NCI-H526 (cell line): ENCODE data around the gene PTRH1.

Experiments used
- DNase-seq, 2 experiments: peaks; one replicate each; lab custom pipeline; 2025; lab: John Stamatoyannopoulos, UW

Gene PTRH1

GRCh38 chr9:127697575-127697974 is 17.9 kb downstream of the PTRH1 start:
- no peak for DNase-seq

DNA sequence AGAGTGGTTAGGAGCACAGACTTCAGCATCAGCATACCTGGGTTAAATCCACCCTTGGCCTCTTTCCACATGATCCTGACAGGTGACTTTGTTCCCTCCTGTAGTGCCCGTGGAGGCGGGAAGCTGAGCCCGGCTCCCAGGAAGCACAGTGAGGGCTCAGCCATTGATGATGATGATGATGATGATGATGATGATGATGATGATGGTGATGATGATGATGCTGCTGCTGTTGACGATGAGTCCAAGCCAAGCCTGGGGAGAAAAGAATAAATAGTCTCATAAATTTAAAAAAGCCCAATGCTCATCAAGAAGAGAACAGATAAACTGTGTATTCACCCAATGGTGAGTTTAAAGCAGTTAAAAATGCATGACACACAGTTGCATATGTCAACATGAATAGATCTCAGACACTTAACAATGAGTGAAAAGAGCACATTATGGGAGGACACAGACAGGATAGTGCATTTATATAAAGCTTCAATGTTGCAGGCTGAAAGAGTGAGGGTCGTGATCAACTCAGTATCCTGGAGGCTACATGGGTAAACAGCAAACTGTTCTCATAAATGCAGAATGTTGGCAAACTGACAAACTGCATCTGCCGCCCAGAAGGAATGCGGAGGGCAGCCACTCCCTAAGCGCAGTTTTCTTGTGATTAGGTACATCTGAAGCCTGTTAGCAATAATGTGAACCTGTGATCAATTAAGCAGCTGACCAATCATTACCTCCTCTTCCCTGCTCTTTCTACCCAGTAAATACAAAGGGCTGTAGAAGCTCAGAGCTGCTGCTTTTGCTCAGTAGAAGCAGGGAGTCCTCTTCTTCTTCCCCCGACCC is 20.4 kb downstream of the PTRH1 start:
- no peak for DNase-seq

DNA sequence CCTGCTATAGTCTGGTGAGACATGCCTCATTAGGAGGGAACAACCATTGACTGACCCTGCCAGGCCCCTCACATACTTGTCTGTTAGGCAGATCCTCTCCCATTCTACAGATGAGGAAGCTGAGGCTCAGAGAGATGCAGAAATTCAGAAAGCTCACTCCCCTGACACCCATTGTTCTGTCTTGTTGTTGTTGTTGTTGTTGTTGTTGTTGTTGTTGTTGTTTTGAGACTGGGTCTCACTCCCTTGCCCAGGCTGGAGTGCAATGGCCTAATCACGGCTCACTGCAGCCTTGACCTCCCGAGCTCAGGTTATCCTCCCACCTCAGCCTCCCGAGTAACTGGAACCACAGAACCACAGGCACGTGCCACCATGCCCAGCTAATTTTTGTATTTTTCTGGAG is 21.8 kb downstream of the PTRH1 start:
- DNase-seq: no peak

GRCh38 chr9:127693143-127693542 is 22.3 kb downstream of the PTRH1 start:
- DNase-seq: no peak

DNA sequence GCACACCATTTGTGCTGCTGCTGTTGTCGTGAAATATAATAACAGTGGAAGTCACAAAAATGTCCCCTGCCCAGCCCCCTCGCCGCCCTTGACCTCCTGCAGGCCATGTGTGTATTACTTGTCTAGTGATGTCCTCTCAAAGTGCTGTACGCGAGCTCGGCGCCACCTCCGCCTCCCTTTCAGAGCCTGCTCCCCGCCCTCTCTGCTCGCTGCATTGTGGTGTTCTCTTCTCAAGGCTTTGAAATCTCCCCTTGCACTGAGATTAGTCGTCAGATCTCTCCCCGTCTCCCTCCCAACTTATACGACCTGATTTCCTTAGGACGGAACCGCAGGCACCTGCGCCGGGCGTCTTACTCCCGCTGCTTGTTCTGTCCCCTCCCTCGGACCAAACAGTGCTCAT is 23.4 kb downstream of the PTRH1 start:
- DNase-seq: no peak

DNA sequence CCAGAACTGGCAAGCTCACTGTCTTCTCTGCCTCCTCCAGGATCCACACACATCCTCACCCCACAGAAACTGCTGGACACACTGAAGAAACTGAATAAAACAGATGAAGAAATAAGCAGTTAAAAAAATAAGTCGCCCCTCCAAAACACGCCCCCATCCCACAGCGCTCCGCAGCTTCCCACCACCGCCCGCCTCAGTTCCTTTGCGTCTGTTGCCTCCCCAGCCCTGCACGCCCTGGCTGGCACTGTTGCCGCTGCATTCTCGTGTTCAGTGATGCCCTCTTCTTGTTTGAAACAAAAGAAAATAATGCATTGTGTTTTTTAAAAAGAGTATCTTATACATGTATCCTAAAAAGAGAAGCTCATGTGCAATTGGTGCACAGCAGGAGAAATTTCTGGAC is 24.7 kb downstream of the PTRH1 start:
- DNase-seq: no peak

DNA sequence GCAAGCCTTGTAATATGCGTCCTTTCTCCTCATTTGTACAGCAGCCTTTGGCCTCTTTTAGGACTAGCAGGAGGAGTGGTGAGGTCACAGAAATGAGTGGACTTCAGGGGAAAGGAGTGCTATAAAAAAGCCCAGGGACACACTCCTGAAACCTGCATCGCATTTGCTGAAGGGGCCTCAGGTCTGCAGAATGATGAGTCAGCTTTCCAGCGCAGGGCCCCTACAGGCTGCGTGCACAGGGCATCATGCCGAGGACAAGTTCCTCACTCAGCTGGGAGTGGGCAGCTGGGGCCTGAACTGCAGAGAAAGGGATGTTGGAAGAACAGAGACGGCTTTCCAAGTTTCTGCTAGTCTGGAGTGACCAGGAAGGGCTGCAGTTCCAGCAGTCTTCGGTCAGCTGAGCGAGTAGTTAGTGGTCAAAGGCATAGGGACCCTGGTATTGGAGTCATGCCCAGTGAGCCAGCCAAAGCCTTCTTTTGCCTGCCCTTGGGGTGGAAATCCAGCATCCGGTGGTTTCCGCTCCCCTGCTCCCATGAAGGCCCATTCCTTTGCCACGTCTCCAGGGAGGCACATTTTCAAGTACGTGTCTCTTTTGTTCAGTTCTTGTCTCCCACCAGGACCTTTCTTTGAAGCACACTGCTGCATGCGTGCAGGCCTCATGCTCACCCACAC is 26.0 kb downstream of the PTRH1 start:
- no peak for DNase-seq

- no peak for DNase-seq
Observed at GRCh38 chr9:127686461-127687393, 28.7 kb downstream of the PTRH1 start.

DNA sequence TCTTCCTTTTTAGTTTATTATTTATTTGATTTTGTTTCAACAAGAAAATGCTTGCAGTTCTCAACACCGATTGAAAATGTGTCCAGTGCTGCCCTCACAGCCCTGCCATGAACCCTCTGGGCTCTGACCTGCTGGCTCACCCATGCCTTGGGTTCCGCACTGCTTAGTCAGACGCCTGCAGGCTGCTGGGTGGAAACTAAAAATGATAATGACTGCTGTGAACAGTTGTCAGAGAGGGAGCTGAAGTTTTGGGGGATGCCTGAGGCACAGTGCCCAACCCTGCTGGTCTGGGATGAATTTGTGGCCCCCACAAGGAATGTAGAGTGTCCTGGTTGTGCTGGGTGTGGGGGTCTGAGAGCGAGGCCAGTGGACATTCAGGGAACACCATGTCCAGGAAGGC is 30.9 kb downstream of the PTRH1 start:
- no peak for DNase-seq

DNA sequence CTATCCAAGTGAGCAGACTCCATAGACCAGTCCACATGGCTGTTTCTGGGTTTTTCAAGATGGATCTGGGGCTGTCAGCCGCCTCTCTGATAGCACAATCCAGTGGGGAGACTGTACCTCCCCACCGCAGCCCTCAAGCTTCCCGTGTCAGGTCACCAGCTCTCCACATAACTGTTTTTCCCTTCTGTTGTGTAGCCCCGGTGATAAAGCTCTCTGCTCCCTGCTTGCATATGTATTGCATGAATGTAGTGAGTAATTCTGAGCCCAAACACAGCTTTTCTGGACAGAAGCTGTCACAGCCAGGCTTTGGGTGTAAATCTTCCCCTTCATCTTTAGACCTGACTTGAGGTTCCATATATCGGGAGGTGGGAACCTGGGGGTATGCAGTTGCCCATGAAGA is 31.7 kb downstream of the PTRH1 start:
- no peak for DNase-seq

DNA sequence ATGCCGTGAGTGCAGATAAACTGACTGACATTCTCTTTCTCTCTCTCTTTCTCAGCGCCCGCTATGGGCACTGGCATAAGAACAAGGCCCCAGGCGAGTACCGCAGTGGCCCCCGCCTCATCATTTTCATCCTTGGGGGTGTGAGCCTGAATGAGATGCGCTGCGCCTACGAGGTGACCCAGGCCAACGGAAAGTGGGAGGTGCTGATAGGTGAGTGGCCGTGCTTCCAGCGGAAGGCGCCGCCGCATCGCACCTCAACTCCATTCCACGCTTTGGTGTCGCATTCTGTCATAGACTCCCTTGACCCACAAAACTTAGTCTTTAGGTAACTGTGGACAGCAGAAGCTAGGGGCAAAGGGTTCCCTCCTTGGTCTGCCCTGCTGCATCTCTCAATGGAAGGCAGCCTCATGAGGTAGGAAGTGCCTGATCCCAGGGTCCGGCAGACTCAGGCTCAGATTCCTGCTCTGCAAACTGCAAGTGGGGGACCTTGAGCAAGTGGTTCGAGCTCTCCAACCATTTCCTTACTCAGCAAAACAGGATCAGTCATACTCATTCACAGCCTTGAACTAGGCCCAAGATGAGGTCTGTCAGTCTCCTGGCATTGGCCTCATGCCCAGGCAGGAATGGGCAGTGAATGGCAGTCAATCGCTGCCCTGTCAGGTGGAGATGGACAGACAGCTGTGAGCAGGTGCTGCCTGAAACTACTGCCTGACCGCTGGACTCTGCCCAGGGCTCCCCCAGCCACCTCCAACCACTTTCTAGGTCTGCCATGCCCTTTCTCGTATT is 32.9 kb downstream of the PTRH1 start:
- no peak for DNase-seq

GRCh38 chr9:127680846-127681245 is 34.6 kb downstream of the PTRH1 start:
- no peak for DNase-seq

GRCh38 chr9:127680226-127680625 is 35.2 kb downstream of the PTRH1 start:
- DNase-seq: no peak

DNA sequence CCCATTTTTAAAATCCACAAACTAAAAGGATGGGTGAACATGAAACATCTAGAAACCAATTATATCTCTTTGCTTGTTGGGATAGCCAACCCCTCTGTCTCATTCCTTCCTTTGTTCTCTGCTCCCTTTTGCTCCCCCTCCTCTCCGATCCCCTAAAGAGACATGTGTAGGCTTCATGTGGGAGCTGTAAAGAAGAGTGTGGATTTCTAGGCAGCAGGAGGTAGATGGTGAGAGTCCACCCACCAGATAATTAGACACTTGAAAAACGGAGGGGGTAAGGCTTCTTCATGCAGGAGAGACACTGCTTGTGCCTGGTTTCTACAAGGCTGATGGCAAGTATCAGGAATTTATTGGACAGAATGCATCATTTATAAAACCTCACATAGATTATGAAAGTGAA is 36.0 kb downstream of the PTRH1 start:
- DNase-seq: no peak

- DNase-seq: no peak
Observed at GRCh38 chr9:127676638-127677037, 38.8 kb downstream of the PTRH1 start.

GRCh38 chr9:127673234-127673633 is 42.2 kb downstream of the PTRH1 start:
- DNase-seq: no peak

- DNase-seq: no peak
Observed at GRCh38 chr9:127667906-127668305, 47.6 kb downstream of the PTRH1 start.

DNA sequence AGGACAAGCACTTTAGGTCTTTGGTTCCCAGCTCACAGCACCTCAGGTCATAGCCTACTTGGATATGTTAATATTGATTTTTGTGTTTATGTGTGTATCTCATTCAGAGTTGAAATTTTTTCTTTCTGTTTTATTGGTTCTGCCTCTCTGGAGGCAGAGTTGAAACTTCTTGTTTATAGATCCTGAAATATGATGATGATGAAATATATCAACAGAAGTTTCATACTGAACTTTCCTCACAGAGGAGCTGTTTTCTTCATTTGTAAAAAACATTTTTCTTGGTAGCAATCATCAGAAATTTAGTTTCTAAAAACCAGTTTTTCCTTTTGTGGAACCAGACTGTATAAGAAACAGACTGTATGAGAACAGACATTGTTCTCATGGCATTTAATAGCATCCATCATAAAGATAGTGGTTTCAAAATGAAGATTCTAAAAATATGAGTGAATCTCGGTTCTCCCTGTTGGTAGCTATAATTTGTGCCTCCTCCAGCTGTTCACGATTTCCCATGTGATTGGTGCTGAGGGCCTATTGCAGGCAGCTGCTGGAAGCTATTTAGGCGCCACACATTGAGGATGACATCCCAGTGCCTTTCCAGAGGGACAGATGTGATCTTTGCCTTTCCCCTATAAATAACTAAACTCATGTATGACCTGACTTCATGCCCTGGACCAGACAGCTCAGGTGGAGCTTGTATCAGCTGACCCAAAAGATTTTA is 48.2 kb downstream of the PTRH1 start:
- no peak for DNase-seq

- no peak for DNase-seq
Observed at GRCh38 chr9:127664678-127665507, 50.6 kb downstream of the PTRH1 start.

- no peak for DNase-seq
Observed at GRCh38 chr9:127664324-127664677, 51.2 kb downstream of the PTRH1 start.
